ENCODE results near the gene ODAD4. TPM values are rescaled to one million over a fixed set of nuclear protein-coding genes. Genes with fewer than 3 reads are reported as not detected.

Gene ODAD4
- total and polyA plus RNA-seq, 2 of the 4 experiments (the other 2 are of a cell fraction): 0.38 to 0.54 TPM

GRCh38 chr17:41970901-41971331 is 40.5 kb downstream of the ODAD4 start:
- CTCF ChIA-PET: no interaction called here
- TF ChIP-seq NFE2L2 (IDR thresholded peaks at IDR 0.05; ENCODE audit: low read depth, low read length): no peak
- no peak for TF ChIP-seq SMC3 (IDR thresholded peaks at IDR 0.05; ENCODE audit: low read depth, low read length)
- no peak for TF ChIP-seq MXI1 (IDR thresholded peaks at IDR 0.05; ENCODE audit: borderline replicate concordance, low read depth, low read length)
- no peak for TF ChIP-seq ELK1 (IDR thresholded peaks at IDR 0.05; ENCODE audit: borderline replicate concordance, low read depth, low read length)
- TF ChIP-seq CEBPB (IDR thresholded peaks at IDR 0.05; ENCODE audit: low read depth, low read length): no peak
- no peak for TF ChIP-seq RFX5 (IDR thresholded peaks at IDR 0.05; ENCODE audit: low read depth, low read length)
- no peak for TF ChIP-seq MAFK (IDR thresholded peaks at IDR 0.05; ENCODE audit: low read depth, low read length)
- TF ChIP-seq POLR2A (IDR thresholded peaks at IDR 0.05; ENCODE audit: low read depth, low read length): no peak
- no peak for TF ChIP-seq CHD1 (IDR thresholded peaks at IDR 0.05; ENCODE audit: low read depth, low read length)
- TF ChIP-seq FOS (IDR thresholded peaks at IDR 0.05; ENCODE audit: low read depth, low read length): no peak
- TF ChIP-seq USF2 (IDR thresholded peaks at IDR 0.05; ENCODE audit: low read depth, low read length): no peak
- TF ChIP-seq RAD21 (IDR thresholded peaks at IDR 0.05; ENCODE audit: low read length): no peak
- TF ChIP-seq BHLHE40 (IDR thresholded peaks at IDR 0.05; ENCODE audit: low read depth, low read length): no peak
- TF ChIP-seq RCOR1 (IDR thresholded peaks at IDR 0.05; ENCODE audit: insufficient replicate concordance, low read length): no peak
- TF ChIP-seq MAZ (IDR thresholded peaks at IDR 0.05; ENCODE audit: borderline replicate concordance, low read depth, low read length): no peak
- TF ChIP-seq, protein P1, sequence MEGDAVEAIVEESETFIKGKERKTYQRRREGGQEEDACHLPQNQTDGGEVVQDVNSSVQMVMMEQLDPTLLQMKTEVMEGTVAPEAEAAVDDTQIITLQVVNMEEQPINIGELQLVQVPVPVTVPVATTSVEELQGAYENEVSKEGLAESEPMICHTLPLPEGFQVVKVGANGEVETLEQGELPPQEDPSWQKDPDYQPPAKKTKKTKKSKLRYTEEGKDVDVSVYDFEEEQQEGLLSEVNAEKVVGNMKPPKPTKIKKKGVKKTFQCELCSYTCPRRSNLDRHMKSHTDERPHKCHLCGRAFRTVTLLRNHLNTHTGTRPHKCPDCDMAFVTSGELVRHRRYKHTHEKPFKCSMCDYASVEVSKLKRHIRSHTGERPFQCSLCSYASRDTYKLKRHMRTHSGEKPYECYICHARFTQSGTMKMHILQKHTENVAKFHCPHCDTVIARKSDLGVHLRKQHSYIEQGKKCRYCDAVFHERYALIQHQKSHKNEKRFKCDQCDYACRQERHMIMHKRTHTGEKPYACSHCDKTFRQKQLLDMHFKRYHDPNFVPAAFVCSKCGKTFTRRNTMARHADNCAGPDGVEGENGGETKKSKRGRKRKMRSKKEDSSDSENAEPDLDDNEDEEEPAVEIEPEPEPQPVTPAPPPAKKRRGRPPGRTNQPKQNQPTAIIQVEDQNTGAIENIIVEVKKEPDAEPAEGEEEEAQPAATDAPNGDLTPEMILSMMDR (conservative IDR thresholded peaks at IDR 0.05; ENCODE audit: low read depth, low read length): no peak

More at GRCh38 chr17:41970901-41971331, 40.5 kb downstream of the ODAD4 start:
- Histone ChIP-seq H3K56ac (ENCODE audit: extremely low read depth, insufficient read depth, low read length) (no peak overlapping the region), H3K36me3 (ENCODE audit: control insufficient read depth, insufficient read depth, low read length) (peaks cover 65% of the 10 kb centered on the region), H3K27me3 (ENCODE audit: control insufficient read depth, insufficient read depth, low read length) (no peaks in the 10 kb centered on the region), H3K23ac (ENCODE audit: low read depth, low read length) (no peak overlapping the region), H2AFZ (replicated peaks; ENCODE audit: low read length, poor library complexity) (no peak overlapping the region), H2BK5ac (ENCODE audit: low read depth, low read length, poor library complexity, severe bottlenecking) (no peak overlapping the region), H4K8ac (ENCODE audit: low read depth in 2 of 2, low read length in 2 of 2) (no peak overlapping the region), H2BK20ac (ENCODE audit: low read depth, low read length) (no peak overlapping the region), H3K9ac (ENCODE audit: low read depth, low read length) (no peak overlapping the region), H3K4ac (ENCODE audit: low read depth, low read length) (no peak overlapping the region), H2AK5ac (ENCODE audit: low read depth, low read length) (no peak overlapping the region), H3K4me2 (ENCODE audit: low read depth, low read length) (no peak overlapping the region), H2BK15ac (ENCODE audit: low read depth, low read length) (no peak overlapping the region), H3K9me3 (ENCODE audit: control insufficient read depth, insufficient read depth, low read length) (no peaks in the 10 kb centered on the region), H2AK9ac (replicated peaks; ENCODE audit: low read depth, low read length, poor library complexity) (no peak overlapping the region), H4K91ac (ENCODE audit: insufficient read depth, low read depth, low read length) (no peak overlapping the region), H3K18ac (ENCODE audit: low read depth, low read length) (no peak overlapping the region), H3K4me1 (ENCODE audit: control insufficient read depth, insufficient read depth, low read length) (peaks cover 6% of the 10 kb centered on the region), H3K79me1 (ENCODE audit: low read depth in 1 of 2, low read length in 2 of 2) (peaks cover 34 to 76% of the 10 kb centered on the region in 2 experiments), H3K9me1 (ENCODE audit: insufficient read depth, low read length) (peaks cover 12% of the 10 kb centered on the region), H3K4me3 (ENCODE audit: insufficient read depth, low read depth, low read length) (no peak overlapping the region), H4K20me1 (ENCODE audit: insufficient read depth, low read length) (peaks cover 53% of the 10 kb centered on the region), H4K5ac (ENCODE audit: low read depth, low read length) (no peak overlapping the region), H2BK120ac (ENCODE audit: low read depth, low read length) (no peak overlapping the region), H3K14ac (replicated peaks; ENCODE audit: low read depth, low read length) (no peak overlapping the region), H3K27ac (ENCODE audit: insufficient read depth, low read length) (no peak overlapping the region)
- 83% methylated on average over 1 of the region's 5 CpGs; no CpG with 5 or more reads in 1 of the 2 experiments for WGBS, 2 experiments (ENCODE audit: extremely low coverage in 2 of 2, insufficient read length in 1 of 2)
- in situ Hi-C loops (cut with MboI; ENCODE audit: low sequenced_read_pairs): no loop called here
- BruUV-seq (replicated peaks): no TSS peak
- no peak for ATAC-seq (ENCODE audit: low read depth)
- intact Hi-C loops (cut with micrococcal nuclease): no loop called here
- POLR2A ChIA-PET (ENCODE audit: unreplicated experiment): no interaction called here
- dilution Hi-C loops (cut with HindIII; ENCODE audit: low sequenced_read_pairs, unreplicated experiment): no loop called here
- DNase-seq: no peak
